Nephron (organoid): ENCODE results near the gene POC1A.

Source experiments
- H3K27ac Mint-ChIP-seq, 3 experiments: 2 replicates each; pipeline ENCODE4 v1.8.0; 2020; ENCODE audit warnings: mixed read lengths in 3 of 3, mild to moderate bottlenecking in 2 of 3, moderate library complexity in 1 of 3
- H3K27me3 Mint-ChIP-seq: 2 replicates; pipeline ENCODE4 v1.8.0; 2021; ENCODE audit warnings: low read depth, mild to moderate bottlenecking, moderate library complexity, mixed read lengths
- H3K36me3 Mint-ChIP-seq: 2 replicates; pipeline ENCODE4 v1.8.0; 2020; ENCODE audit warnings: low read depth, mixed read lengths
- H3K4me1 Mint-ChIP-seq: 2 replicates; pipeline ENCODE4 v1.8.0; 2020; ENCODE audit warnings: mixed read lengths
- H3K4me3 Mint-ChIP-seq, 3 experiments: 2 replicates each; pipeline ENCODE4 v1.8.0; 2020; ENCODE audit warnings: mild to moderate bottlenecking in 3 of 3, mixed read lengths in 3 of 3, moderate library complexity in 2 of 3
- H3K9me3 Mint-ChIP-seq: 2 replicates; pipeline ENCODE4 v1.8.0; 2020; ENCODE audit warnings: mixed read lengths
- TF ChIP-seq, protein P1 (sequence below), 3 experiments: fragments of 200-600 bp; sonication (generic); IDR thresholded peaks; one replicate each; pipeline ENCODE4 v1.5.0; 2021; ENCODE audit warnings: antibody characterized with exemption in 3 of 3; ENCODE audit not compliant: unreplicated experiment in 3 of 3

The POC1A gene

DNA sequence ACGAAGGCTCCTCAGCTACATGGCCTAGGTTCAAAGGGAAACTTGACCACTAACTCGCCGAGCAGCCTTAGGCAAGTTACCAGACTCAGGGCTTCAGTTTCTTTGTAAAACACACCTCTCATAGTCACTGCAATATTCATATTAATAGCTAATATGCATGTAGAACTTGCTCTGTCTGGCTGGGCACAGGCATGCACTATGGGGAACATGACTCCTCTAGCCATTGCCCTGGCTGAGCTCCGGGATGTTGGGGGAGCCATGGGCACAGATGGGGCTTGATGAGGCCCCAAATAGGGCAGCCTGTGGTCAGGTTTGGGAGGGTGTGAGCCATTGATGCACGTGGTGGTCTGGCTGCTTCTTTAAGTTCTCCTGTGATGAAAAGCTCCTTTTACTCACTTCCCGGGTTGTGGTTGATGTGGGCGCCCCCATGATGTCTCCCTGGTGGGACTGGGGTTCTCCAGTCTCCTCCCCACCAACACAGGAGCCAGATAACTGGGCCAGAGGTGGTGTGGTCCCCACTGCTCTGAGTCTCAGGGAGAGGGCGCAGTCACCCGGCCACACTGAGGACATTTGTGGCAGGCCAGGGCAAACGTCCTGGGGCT lies 68.4 kb downstream of the POC1A start:
- H3K4me1 Mint-ChIP-seq: peaks cover 63% of the 10 kb centered on the region
- TF ChIP-seq, protein P1, sequence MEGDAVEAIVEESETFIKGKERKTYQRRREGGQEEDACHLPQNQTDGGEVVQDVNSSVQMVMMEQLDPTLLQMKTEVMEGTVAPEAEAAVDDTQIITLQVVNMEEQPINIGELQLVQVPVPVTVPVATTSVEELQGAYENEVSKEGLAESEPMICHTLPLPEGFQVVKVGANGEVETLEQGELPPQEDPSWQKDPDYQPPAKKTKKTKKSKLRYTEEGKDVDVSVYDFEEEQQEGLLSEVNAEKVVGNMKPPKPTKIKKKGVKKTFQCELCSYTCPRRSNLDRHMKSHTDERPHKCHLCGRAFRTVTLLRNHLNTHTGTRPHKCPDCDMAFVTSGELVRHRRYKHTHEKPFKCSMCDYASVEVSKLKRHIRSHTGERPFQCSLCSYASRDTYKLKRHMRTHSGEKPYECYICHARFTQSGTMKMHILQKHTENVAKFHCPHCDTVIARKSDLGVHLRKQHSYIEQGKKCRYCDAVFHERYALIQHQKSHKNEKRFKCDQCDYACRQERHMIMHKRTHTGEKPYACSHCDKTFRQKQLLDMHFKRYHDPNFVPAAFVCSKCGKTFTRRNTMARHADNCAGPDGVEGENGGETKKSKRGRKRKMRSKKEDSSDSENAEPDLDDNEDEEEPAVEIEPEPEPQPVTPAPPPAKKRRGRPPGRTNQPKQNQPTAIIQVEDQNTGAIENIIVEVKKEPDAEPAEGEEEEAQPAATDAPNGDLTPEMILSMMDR (IDR thresholded peaks at IDR 0.05; ENCODE audit: unreplicated experiment in 3 of 3): no peak

DNA sequence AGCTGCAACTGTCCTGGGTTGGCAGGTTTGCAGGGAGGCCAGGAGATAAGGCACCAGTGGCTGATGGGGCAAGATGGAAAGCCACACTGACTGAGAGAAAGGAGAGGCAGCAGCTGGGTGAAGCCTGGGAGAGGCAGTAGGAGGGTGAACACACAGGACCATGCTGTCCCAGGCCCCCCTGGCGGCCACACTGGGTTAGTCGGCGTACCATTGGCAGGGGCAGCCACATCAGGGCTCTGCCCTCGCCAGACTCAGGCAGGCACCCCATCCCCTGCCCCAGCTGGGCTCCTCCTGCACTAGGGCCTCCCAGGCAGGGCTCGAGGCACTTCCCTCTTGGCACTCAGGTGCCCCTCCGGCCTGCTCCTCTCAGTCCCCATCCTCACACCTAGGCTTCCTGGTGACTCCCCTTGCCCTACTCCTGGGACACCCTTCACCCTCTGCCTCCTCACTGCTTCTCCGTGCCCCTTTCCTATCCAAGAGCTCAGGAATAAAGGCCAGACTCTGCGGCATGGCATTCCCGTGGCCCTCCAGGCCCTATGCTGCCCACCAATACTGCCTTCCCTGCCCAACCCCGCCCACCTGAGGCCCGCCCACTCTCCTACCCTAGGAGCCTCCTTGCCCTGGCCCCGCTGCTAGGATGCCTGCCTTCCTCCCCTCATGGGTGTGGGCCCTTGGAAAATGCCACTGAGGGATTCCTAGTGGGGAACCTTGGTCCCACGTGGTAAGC lies 69.1 kb downstream of the POC1A start:
- H3K27me3 Mint-ChIP-seq: peaks cover 8% of the 10 kb centered on the region
- H3K36me3 Mint-ChIP-seq: no peaks in the 10 kb centered on the region
- TF ChIP-seq, protein P1 (IDR thresholded peaks at IDR 0.05; ENCODE audit: unreplicated experiment in 3 of 3): no peak
- no peak overlapping the region for H3K4me3 Mint-ChIP-seq
- peak overlapping the region in 2 of 3 experiments; percentile 96 to 99 for H3K27ac Mint-ChIP-seq
- no peaks in the 10 kb centered on the region for H3K9me3 Mint-ChIP-seq
- H3K4me1 Mint-ChIP-seq: peaks cover 63% of the 10 kb centered on the region

More for the DNA sequence above, 68.4 kb downstream of the POC1A start:
- peaks cover 8% of the 10 kb centered on the region for H3K27me3 Mint-ChIP-seq
- H3K36me3 Mint-ChIP-seq: no peaks in the 10 kb centered on the region
- H3K4me3 Mint-ChIP-seq: no peak overlapping the region
- peak overlapping the region; percentile 96 to 99 (median 96) for H3K27ac Mint-ChIP-seq
- H3K9me3 Mint-ChIP-seq: no peaks in the 10 kb centered on the region

DNA sequence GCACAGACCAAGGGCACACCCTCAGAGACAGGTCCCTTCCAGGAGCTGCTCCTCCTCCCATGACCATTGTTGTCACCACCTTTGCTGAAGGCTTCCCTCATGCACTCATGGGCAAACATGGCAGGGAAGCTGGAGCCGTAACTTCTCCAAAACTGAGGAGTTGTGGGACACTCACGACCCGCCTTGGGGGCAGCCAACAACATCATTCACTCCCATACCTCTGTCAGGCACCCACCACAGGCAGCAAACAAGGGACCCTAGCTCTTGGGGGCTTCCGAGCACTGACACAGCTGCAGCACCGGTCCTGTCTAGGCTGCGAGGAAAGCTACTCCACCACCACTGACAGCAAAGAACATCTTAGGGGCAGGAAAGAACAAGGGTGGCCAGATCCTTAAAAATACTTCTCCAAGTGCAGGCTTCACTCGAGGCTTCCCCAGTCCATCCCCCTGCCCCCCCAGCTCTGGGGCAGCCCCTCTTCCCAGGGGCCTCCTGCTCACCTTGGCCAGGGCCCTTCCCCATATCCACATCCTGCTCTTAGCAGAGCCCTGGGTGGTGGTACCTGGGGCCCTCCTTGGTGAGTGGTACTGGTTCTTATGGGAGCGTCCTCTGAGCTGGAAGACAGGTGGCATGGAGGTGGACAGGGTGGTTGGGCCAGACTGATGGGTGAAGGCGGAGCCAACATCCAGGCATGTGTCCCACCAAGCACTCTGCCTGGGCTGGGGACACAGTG lies 69.8 kb downstream of the POC1A start:
- no peaks in the 10 kb centered on the region for H3K36me3 Mint-ChIP-seq
- peak overlapping the region in 2 of 3 experiments; percentile 41 to 99 for H3K27ac Mint-ChIP-seq
- H3K4me1 Mint-ChIP-seq: peaks cover 55% of the 10 kb centered on the region
- H3K27me3 Mint-ChIP-seq: peaks cover 8% of the 10 kb centered on the region
- TF ChIP-seq, protein P1 (IDR thresholded peaks at IDR 0.05; ENCODE audit: unreplicated experiment in 3 of 3): no peak
- no peaks in the 10 kb centered on the region for H3K9me3 Mint-ChIP-seq
- no peak overlapping the region for H3K4me3 Mint-ChIP-seq

DNA sequence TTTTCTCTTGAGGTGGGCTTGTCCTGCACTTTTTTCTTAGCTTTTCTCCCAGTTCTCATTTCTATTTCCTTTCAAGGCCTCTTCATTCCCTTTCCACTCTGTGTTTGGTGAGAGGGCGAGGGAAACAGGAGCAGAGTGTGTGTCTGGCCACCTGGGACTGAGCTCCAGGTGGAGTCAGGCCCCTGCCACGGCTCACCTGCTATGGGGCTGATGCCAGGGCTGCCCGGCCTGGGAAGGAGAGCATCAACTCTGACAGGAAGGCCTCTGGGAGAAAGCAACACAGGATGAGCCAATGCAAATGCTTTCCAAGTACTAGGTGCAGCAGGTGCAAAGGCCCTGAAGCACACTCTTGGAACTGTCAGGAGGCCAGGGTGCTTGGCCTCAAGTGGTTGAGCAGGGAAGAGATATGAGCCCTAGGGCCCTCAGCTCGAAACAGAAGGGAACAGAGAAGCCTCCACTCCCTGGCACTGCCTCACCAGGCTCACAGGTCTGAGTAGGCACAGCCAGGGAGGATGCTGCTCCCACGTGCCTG lies 70.6 kb downstream of the POC1A start:
- H3K27ac Mint-ChIP-seq: peak overlapping the region; percentile 11 to 78 (median 22)
- no peaks in the 10 kb centered on the region for H3K9me3 Mint-ChIP-seq
- TF ChIP-seq, protein P1 (IDR thresholded peaks at IDR 0.05; ENCODE audit: unreplicated experiment in 3 of 3): no peak
- H3K36me3 Mint-ChIP-seq: no peaks in the 10 kb centered on the region
- peaks cover 48% of the 10 kb centered on the region for H3K4me1 Mint-ChIP-seq
- H3K4me3 Mint-ChIP-seq: no peak overlapping the region
- H3K27me3 Mint-ChIP-seq: peaks cover 8% of the 10 kb centered on the region

DNA sequence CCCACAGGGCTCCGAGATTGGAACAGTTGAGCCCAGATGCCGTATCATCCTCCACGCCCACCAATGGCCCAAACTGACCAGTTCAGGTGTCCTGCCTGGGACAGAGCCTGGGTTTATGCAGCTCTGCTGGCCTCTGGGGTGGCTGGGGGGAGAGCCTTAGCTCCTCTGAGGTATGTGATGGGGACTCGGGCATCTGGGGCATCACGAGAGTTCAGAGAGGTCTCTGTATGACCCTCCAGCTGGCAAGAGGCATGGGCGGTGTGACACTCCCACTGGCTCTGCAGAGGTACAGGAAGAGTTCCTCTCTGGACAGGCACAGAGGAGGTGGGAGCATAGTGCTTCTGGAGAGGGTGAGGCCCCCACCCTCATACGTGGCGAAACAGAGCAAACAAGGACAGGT lies 71.3 kb downstream of the POC1A start:
- Mint-ChIP-seq H3K27me3 (peaks cover 8% of the 10 kb centered on the region), H3K36me3 (no peaks in the 10 kb centered on the region), H3K9me3 (no peaks in the 10 kb centered on the region), H3K27ac (peak overlapping the region in 2 of 3 experiments; percentile 63 to 78), H3K4me1 (peaks cover 44% of the 10 kb centered on the region), H3K4me3 (no peak overlapping the region)
- TF ChIP-seq, protein P1 (IDR thresholded peaks at IDR 0.05; ENCODE audit: unreplicated experiment in 3 of 3): no peak
